C4-2B (cell line): ENCODE results near the gene PRR30.

ENCODE experiments used
- CTCF ChIP-seq: fragments of 450-650 bp; conservative IDR thresholded peaks from 2 replicates; pipeline ENCODE4 v1.5.1; 2017; ENCODE audit warnings: mild to moderate bottlenecking
- ZFX ChIP-seq: fragments of 450-650 bp; IDR thresholded peaks from 2 replicates; pipeline ENCODE4 v1.6.1; 2017

GRCh38 chr2:27087823-27088410, 51.3 kb downstream of the PRR30 start:
- TF ChIP-seq CTCF (no peak), ZFX (no peak)
